Activated T-cell treated with anti-CD3 and anti-CD28 coated beads, Interleukin-2, amount 50 U/mL, for 1 hour (primary cell): ENCODE data around the gene LILRA5.
"Not testable (repeated sequence)": the region's sequence is repeated elsewhere in the genome, so short reads cannot be mapped to it uniquely, and the experiment has no call there.

Source experiments
- DNase-seq: peaks from one replicate; pipeline ENCODE4 v3.0.0-alpha.2; 2020

LILRA5 gene

GRCh38 chr19:54312436-54313377 is at the start of gene LILRA5:
TSS of gene LILRA5 (minus strand) at chr19:54313166. CDS start at chr19:54313019, 147 bp downstream.
- DNase-seq, result no peak

- DNase-seq, result not testable (repeated sequence)
These were observed 48.9 kb upstream of the LILRA5 start for GRCh38 chr19:54361680-54362422.

GRCh38 chr19:54359149-54359820 is 46.3 kb upstream of the LILRA5 start:
- peak; percentile 76 for DNase-seq

- no peak for DNase-seq
These were observed 44.4 kb upstream of the LILRA5 start for GRCh38 chr19:54357381-54357780.

GRCh38 chr19:54356444-54357056 is 43.6 kb upstream of the LILRA5 start:
- DNase-seq, result no peak

GRCh38 chr19:54355675-54356074 is 42.7 kb upstream of the LILRA5 start:
- DNase-seq, result no peak

GRCh38 chr19:54354761-54355160 is 41.8 kb upstream of the LILRA5 start:
- no peak for DNase-seq

DNA sequence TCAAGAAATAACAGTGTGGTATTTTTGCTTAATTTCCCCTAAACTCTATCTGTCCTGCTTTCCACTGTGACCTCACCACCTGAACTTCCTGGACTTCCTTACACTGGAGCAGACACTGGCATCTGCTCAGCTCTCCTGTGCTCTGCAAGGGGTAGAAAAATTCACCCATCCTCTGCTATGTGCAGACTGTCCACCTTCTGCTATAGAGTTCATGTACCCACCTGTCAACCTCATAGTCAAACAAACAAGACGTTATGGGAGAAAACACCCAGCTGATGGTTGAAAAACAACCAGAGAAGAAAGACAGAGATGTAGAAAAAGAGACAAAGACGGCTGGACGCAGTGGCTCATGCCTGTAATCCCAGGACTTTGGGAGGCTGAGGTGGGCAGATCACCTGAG is 39.6 kb upstream of the LILRA5 start:
- DNase-seq, result no peak

DNA sequence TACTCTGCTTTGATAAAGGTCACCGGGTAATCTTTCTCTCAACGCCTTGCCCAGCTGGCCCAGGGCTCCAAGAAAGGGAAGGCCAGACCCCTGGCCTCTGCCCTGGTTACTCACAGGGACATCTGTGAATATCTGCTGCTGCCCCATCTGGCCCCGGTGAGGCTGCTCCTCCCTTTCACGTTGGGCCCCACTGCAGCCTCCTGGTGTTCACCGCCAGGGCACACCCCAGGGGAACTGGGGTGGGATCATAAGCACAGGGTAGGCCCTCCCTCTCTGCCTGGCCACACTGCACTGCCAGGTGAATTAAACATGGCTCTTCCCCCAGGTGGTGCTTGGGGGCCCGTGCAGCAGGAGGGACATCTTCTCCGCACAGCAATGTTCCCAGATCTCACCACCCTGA is 39.1 kb upstream of the LILRA5 start:
- no peak for DNase-seq

DNA sequence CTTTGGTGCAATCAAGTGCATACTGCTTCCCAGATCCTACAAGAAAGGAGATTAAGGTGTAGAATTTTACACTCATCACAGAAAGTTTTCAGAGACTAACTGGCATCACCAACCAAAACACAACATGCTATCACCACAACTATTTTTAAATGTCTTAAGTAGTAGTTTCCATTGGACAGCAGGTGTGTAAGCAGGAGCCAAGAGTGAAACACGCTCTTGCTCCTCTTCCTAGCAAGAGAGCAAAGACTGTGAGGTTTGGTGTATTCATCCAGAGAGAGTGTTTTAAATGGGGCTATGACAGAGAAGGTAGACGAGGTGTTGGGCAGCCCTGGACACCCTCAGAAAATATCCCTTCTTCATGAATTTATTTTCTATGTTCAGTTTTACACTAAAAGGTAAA is 38.5 kb upstream of the LILRA5 start:
- no peak for DNase-seq

DNA sequence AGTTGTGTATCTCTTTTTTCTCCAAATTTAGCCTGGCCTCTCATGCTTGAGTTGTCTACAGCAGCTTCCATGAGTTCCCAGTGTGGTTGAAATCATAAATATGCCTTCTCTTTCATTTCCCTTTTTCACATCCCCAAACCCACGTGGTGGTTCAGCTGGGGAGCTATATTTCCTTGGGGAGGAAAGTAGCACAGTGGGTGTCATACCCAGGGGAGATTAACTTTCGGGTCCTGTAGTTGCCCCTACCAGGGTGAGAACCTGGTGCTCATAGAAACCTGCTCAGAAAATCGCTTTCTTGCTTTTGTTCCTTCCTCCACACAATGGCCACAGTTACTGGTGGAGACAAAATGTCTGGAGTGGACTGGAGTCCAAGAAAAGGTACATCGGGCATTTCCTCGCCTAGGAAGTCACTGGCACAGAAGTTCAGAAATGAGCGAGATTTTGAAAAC is 33.0 kb upstream of the LILRA5 start:
- DNase-seq, result no peak

DNA sequence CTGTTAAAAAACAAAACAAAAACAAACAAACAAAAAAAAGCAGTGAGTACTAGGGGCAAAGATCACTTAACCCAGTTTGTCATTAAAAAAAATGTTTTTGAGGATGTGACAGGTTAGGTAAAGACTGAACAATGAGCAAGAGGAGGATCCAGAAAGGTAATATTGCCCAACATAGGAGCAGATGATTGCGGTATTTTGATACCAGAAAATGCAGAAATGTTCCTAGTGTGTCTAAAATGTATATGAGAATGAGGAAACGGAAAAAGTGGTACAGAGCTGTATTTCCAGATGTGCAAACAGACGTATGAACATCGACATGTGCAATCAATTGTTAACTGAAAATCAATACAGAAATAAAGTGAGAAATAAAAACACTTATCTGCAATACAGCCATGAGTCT is 30.9 kb upstream of the LILRA5 start:
- DNase-seq, result no peak

- no peak for DNase-seq
These were observed 28.3 kb upstream of the LILRA5 start for GRCh38 chr19:54341295-54341694.

GRCh38 chr19:54339646-54340358 is 26.8 kb upstream of the LILRA5 start:
- no peak for DNase-seq

DNA sequence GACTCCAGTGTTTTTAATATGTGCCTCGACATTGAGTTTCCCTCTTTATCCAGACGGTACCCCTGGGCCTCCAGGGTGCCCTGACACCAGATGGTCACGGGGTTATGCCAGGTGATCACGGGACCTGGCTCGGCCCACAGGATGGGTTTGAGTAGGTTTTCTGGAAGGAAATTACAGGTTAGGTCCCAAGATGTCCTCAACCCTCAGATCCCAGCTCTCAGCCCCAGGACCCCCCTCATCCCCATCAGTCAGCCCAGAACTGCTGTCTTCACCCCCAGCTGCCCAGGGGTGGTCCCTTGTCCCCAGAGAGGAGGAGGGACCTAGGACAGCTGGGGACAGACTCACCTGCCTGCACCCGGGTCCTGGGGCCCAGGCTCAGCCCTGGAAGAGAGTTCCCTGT is 25.6 kb upstream of the LILRA5 start:
- DNase-seq, result no peak

GRCh38 chr19:54337858-54338230 is 24.9 kb upstream of the LILRA5 start:
- DNase-seq, result no peak

- no peak for DNase-seq
These were observed 24.2 kb upstream of the LILRA5 start for GRCh38 chr19:54336893-54337857.

DNA sequence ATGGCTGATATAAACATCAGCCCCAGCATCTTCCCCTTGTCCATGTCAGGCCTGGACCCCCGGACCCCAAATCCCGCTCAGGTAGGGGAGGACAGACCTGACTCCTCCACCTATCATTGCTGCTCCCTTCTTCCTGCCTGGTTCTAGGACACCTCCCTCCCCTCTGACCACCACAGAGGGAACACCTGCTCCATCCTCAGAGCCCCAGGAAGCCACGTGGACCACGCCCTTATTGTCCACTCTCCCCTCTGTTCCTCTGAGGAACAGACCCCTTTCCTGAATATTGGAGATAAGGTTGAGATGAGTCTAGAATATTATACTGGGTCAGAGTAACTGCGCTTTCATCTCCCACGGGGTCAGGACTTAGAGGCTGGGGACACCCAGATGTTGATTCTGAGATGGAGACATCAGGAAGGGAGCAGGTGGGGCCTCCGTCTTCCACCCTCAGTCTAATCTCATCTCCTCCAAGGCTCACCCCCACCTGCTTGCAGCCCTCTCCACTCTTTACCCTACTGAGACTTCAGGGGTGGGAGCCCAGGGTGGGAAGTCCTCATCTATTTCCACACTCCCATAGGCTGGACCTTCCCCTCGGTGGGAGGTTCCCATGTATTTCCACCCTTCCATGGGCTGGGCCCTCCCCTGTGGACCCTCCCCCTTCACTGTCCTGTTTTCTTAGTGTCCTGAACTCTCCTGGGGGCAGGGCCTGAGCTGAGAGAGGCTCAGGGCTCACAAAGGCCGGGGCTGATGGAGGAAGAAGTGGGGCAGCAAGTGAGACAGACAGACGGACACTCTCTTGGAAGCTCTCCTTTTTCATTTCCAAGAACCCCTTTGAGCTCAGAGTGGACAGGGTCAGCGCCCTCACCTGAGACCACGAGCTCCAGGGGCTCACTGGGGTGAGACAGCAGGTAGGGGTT is 23.3 kb upstream of the LILRA5 start:
- DNase-seq, result no peak

DNA sequence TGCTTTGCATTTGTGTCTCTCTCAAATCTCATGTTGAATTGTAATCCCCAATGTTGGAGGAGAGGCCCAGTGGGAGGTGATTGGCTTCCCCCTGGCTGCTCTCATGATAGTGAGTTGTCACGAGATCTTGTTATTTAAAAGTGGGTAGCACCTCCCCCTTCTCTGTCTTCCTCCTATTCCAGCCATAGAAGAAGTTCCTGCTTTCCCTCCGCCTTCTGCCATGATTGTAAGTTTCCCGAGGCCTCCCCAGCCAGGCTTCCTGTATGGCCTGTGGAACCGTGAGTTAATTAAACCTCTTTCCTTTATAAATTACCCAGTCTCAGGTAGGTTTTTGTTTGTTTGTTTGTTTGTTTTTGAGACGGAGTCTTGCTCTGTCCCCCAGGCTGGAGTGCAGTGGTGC is 22.2 kb upstream of the LILRA5 start:
- DNase-seq, result no peak
